Measurements from ENCODE around the gene NTPCR. TPM values are rescaled to one million over a fixed set of nuclear protein-coding genes. Genes with fewer than 3 reads are reported as not detected.

The NTPCR gene
- total RNA-seq, 4 donors from 2014 or later, result 24.6 to 37.1 (median 28.4) TPM

DNA sequence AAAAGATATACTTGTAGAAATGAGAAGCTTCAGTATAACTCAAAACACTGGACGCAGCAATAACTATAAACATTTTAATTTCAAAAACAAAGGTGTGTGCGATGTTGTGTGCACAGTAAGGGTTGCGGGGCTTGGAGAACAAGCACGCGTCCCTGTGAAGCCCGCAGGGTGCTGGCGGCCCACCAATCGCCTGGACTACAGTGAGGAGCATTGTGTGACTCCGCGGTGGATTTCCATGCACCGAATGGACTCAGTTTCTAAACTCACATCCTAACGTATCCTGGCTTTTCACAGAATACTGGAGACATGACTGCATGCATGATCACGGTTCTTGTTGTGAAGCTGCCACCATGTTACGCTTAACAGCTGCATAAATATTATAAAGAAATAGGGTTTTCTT, 33.0 kb downstream of the NTPCR start:
- 92% methylated on average over 14 of the region's 14 CpGs for WGBS, 2 donors (ENCODE audit: low coverage in 1 of 2)
- no peak for TF ChIP-seq EP300 (IDR thresholded peaks at IDR 0.05)
- ATAC-seq, result no peak

DNA sequence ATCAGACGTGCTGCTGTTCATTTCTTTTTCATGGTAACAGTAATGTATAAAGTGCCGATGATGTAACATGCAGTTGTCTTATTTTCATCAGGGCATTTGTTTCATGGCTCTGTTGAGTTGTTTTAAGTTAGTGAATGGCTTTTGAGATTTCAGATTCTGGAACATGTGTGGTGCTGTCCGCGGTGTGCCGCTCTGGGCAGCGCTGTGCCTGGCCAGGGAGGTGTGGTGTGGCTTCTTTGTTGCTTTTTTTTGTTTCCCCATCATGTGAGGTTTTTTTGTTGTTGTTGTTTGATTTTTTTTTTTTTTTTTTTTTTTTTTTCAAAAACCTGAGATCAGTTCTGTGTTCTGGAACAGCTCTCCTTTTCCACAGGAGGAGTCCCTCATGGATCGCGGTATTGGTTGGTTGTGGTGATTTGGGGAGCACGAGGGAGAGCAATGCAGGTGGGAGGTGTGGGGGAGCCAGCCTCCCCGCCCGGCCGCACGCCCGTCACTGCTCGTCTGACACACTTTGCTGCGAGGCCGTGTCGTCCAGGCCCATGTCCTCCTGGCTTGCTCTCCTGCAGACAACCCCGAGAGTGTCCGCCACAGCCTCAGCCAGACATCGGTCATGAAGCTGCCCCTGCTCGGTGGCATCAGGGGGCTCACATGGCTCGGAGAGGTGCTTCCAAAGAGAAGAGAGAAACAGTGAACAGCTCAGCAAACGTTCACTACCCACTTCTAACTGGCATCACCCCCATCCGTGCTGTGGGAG, 33.6 kb downstream of the NTPCR start:
- no peak for ATAC-seq
- Histone ChIP-seq H3K4me3 (no peak overlapping the region), H3K4me1 (no peaks in the 10 kb centered on the region), H3K27me3 (no peaks in the 10 kb centered on the region), H3K36me3 (peaks cover 0 to 11% of the 10 kb centered on the region in 2 donors), H3K27ac (no peak overlapping the region), H3K9me3 (no peaks in the 10 kb centered on the region)
- TF ChIP-seq POLR2A (IDR thresholded peaks at IDR 0.05), result no peak
- no peak for TF ChIP-seq EP300 (IDR thresholded peaks at IDR 0.05)
- TF ChIP-seq CTCF (IDR thresholded peaks at IDR 0.05), result no peak
- no peak for TF ChIP-seq POLR2AphosphoS5 (IDR thresholded peaks at IDR 0.05)
- 84 to 92% methylated on average over 10 to 14 of the region's 25 CpGs for WGBS, 2 donors (ENCODE audit: low coverage in 1 of 2)

More for the DNA sequence above, 33.0 kb downstream of the NTPCR start:
- no peaks in the 10 kb centered on the region for H3K27me3 ChIP-seq
- H3K4me3 ChIP-seq, result no peak overlapping the region
- no peaks in the 10 kb centered on the region for H3K9me3 ChIP-seq
- H3K36me3 ChIP-seq, result peaks cover 0 to 17% of the 10 kb centered on the region in 2 donors
- H3K4me1 ChIP-seq, result no peaks in the 10 kb centered on the region
- H3K27ac ChIP-seq, result no peak overlapping the region

- Histone ChIP-seq H3K4me1 (no peaks in the 10 kb centered on the region), H3K36me3 (peaks cover 0 to 11% of the 10 kb centered on the region in 2 donors), H3K4me3 (no peak overlapping the region), H3K27ac (no peak overlapping the region), H3K9me3 (no peaks in the 10 kb centered on the region), H3K27me3 (no peaks in the 10 kb centered on the region)
- 89 to 100% methylated on average over 1 to 7 of the region's 10 CpGs for WGBS, 2 donors (ENCODE audit: low coverage in 1 of 2)
- TF ChIP-seq CTCF (IDR thresholded peaks at IDR 0.05) (no peak), EP300 (IDR thresholded peaks at IDR 0.05) (no peak), POLR2A (IDR thresholded peaks at IDR 0.05) (no peak), POLR2AphosphoS5 (IDR thresholded peaks at IDR 0.05) (no peak)
- ATAC-seq, result no peak
Observed at GRCh38 chr1:232984577-232985425, 34.4 kb downstream of the NTPCR start.

- WGBS, 2 donors (ENCODE audit: low coverage in 1 of 2), result 78% methylated on average over 6 of the region's 31 CpGs; no CpG with 5 or more reads in 1 of the 2 donors
- ATAC-seq, result no peak
- Histone ChIP-seq H3K4me3 (no peak overlapping the region), H3K9me3 (no peaks in the 10 kb centered on the region), H3K4me1 (no peaks in the 10 kb centered on the region), H3K36me3 (peaks cover 0 to 18% of the 10 kb centered on the region in 2 donors), H3K27ac (no peak overlapping the region), H3K27me3 (no peaks in the 10 kb centered on the region)
- TF ChIP-seq POLR2AphosphoS5 (IDR thresholded peaks at IDR 0.05) (no peak), POLR2A (IDR thresholded peaks at IDR 0.05) (no peak), CTCF (IDR thresholded peaks at IDR 0.05) (no peak), EP300 (IDR thresholded peaks at IDR 0.05) (no peak)
Observed at GRCh38 chr1:232985882-232986526, 35.6 kb downstream of the NTPCR start.

- 90% methylated on average over 2 of the region's 5 CpGs; no CpG with 5 or more reads in 1 of the 2 donors for WGBS, 2 donors (ENCODE audit: low coverage in 1 of 2)
- Histone ChIP-seq H3K27me3 (no peaks in the 10 kb centered on the region), H3K9me3 (no peaks in the 10 kb centered on the region), H3K4me1 (no peaks in the 10 kb centered on the region), H3K27ac (no peak overlapping the region), H3K4me3 (no peak overlapping the region), H3K36me3 (peaks cover 0 to 18% of the 10 kb centered on the region in 2 donors)
- ATAC-seq, result no peak
- TF ChIP-seq EP300 (IDR thresholded peaks at IDR 0.05), result no peak
- TF ChIP-seq POLR2AphosphoS5 (IDR thresholded peaks at IDR 0.05), result no peak
- no peak for TF ChIP-seq POLR2A (IDR thresholded peaks at IDR 0.05)
- TF ChIP-seq CTCF (IDR thresholded peaks at IDR 0.05), result no peak
Observed at GRCh38 chr1:232986527-232986922, 36.1 kb downstream of the NTPCR start.

All from gastroesophageal sphincter (tissue), 4 donors.